Measurements from ENCODE around the gene CABP1. TPM values are rescaled to one million over a fixed set of nuclear protein-coding genes. Genes with fewer than 3 reads are reported as not detected.

CABP1 gene
- total and polyA plus RNA-seq, 9 of the 15 experiments (the other 6 are each of a cell fraction or from before 2014, with no cell fraction given), result not detected

- TF ChIP-seq ETV6 (IDR thresholded peaks at IDR 0.05; ENCODE audit: borderline replicate concordance in 1 of 2, low read depth in 2 of 2, low read length in 1 of 2), result no peak
- no peak for TF ChIP-seq ETV6 (CRISPR knock-in tag; IDR thresholded peaks at IDR 0.05; ENCODE audit: borderline replicate concordance)
- TF ChIP-seq PHF20 (IDR thresholded peaks at IDR 0.05; ENCODE audit: partially characterized antibody), result no peak
- TF ChIP-seq SMAD3 (CRISPR knock-in tag; conservative IDR thresholded peaks at IDR 0.05), result no peak
- no peak for TF ChIP-seq SIN3B (IDR thresholded peaks at IDR 0.05; ENCODE audit: low read depth)
Observed at GRCh38 chr12:120699553-120699952, 59.1 kb downstream of the CABP1 start (continued).

- DNase-seq (ENCODE audit: extremely low read depth in 1 of 4, low spot score in 3 of 4) (no peak), FAIRE-seq (no peak), ATAC-seq (no peak)
- CTCF ChIA-PET (ENCODE audit: low intra/inter-chr PET ratio), result no interaction called here
- no TSS peak for BruUV-seq (replicated peaks)
- Histone ChIP-seq H3K9ac (ENCODE audit: insufficient read depth in 1 of 2, low read depth in 2 of 2, low read length in 2 of 2) (no peak overlapping the region), H2AFZ (ENCODE audit: low read depth, low read length) (no peak overlapping the region), H4K20me1 (replicated peaks; ENCODE audit: control insufficient read depth, insufficient read depth, low read length) (no peaks in the 10 kb centered on the region), H3K4me1 (replicated peaks in 1 of 2; ENCODE audit: control insufficient read depth in 2 of 2, insufficient read depth in 2 of 2, low read length in 2 of 2) (no peaks in the 10 kb centered on the region), H3K4me3 (no peak overlapping the region), H3K4me2 (ENCODE audit: insufficient read depth, low read length) (no peak overlapping the region), H3K9me3 (replicated peaks; ENCODE audit: control insufficient read depth, insufficient read depth, low read depth, low read length) (no peaks in the 10 kb centered on the region), H3K36me3 (ENCODE audit: control insufficient read depth, insufficient read depth, low read length) (peaks cover 81% of the 10 kb centered on the region), H3K79me2 (ENCODE audit: control insufficient read depth, insufficient read depth, low read length) (no peaks in the 10 kb centered on the region), H3K9me1 (ENCODE audit: control insufficient read depth, insufficient read depth, low read length) (no peaks in the 10 kb centered on the region), H3K27ac (ENCODE audit: extremely low read depth, low read depth, low read length) (no peak overlapping the region), H3K27me3 (ENCODE audit: control insufficient read depth in 2 of 2, insufficient read depth in 2 of 2, low read length in 2 of 2) (no peaks in the 10 kb centered on the region)
- in situ Hi-C loops (cut with MboI), result no loop called here
- POLR2A ChIA-PET, result interaction anchor here (1.2 kb wide), 2 partner anchors 10 to 18 kb away, joined by 3 to 5 read pairs; partner anchors contain the start of gene UNC119B
- WGBS (ENCODE audit: insufficient coverage, low coverage, missing lambda C conversion rate), result 95% methylated on average over 5 of the region's 5 CpGs
- intact Hi-C loops (cut with micrococcal nuclease), result no loop called here
- TF ChIP-seq PML (IDR thresholded peaks at IDR 0.05; ENCODE audit: low read length), result no peak
- TF ChIP-seq KDM5B (IDR thresholded peaks at IDR 0.05; ENCODE audit: insufficient replicate concordance, low read depth, low read length), result no peak
- TF ChIP-seq CTBP1 (IDR thresholded peaks at IDR 0.05; ENCODE audit: borderline replicate concordance), result no peak
- no peak for TF ChIP-seq ZNF143 (CRISPR knock-in tag; IDR thresholded peaks at IDR 0.05)
- TF ChIP-seq ZNF57 (CRISPR knock-in tag; IDR thresholded peaks at IDR 0.05), result no peak
- no peak for TF ChIP-seq EZH2 (IDR thresholded peaks at IDR 0.05; ENCODE audit: borderline replicate concordance, low read depth, low read length)
- TF ChIP-seq TAL1 (IDR thresholded peaks at IDR 0.05), result no peak
- no peak for TF ChIP-seq NFE2 (IDR thresholded peaks at IDR 0.05; ENCODE audit: low read depth)
- no peak for TF ChIP-seq CREBBP (IDR thresholded peaks at IDR 0.05; ENCODE audit: low read depth, low read length)
- TF ChIP-seq ZC3H8 (IDR thresholded peaks at IDR 0.05), result no peak
- TF ChIP-seq ZNF431 (CRISPR knock-in tag; IDR thresholded peaks at IDR 0.05), result no peak
- no peak for TF ChIP-seq ARID3A (IDR thresholded peaks at IDR 0.05; ENCODE audit: borderline replicate concordance, low read depth, low read length)
- no peak for TF ChIP-seq FOXP1 (CRISPR knock-in tag; IDR thresholded peaks at IDR 0.05)
- TF ChIP-seq CTCFL (IDR thresholded peaks at IDR 0.05; ENCODE audit: borderline replicate concordance, insufficient read depth, low read depth, low read length, poor library complexity, severe bottlenecking), result no peak
Observed at GRCh38 chr12:120700886-120701285, 60.5 kb downstream of the CABP1 start.
